LNCaP clone FGC (cell line): ENCODE results near the gene ZNFX1.

Experiments
- DNase-seq: peaks from one replicate; pipeline ENCODE4 v3.0.0-alpha.2; 2011; ENCODE audit warnings: low read depth
- H3K4me3 ChIP-seq: 2 replicates; pipeline ENCODE4 v1.5.1; 2011; ENCODE audit warnings: mild to moderate bottlenecking, low read depth, low read length, control low read depth
- CTCF ChIP-seq: IDR thresholded peaks from 2 replicates; pipeline ENCODE4 v1.5.1; 2012; ENCODE audit warnings: mild to moderate bottlenecking; ENCODE audit not compliant: control insufficient read depth, insufficient read depth; ENCODE audit errors: extremely low read depth

The ZNFX1 gene

GRCh38 chr20:49292010-49292409 lies 14.2 kb upstream of the ZNFX1 start:
- no peak for DNase-seq
- H3K4me3 ChIP-seq = no peak overlapping the region
- no peak for TF ChIP-seq CTCF

- TF ChIP-seq CTCF = no peak
- DNase-seq = no peak
- H3K4me3 ChIP-seq = no peak overlapping the region
Observed at GRCh38 chr20:49291200-49291599, 13.3 kb upstream of the ZNFX1 start.

GRCh38 chr20:49290608-49291191 lies 12.8 kb upstream of the ZNFX1 start:
- no peak overlapping the region for H3K4me3 ChIP-seq
- DNase-seq = no peak
- no peak for TF ChIP-seq CTCF

- H3K4me3 ChIP-seq = 0 out of 2 replicates have a peak overlapping the region, but pooled peaks have one; percentile 7
- peak; percentile 74 for DNase-seq
- TF ChIP-seq CTCF = no peak
Observed at GRCh38 chr20:49288784-49289696, 11.2 kb upstream of the ZNFX1 start.

GRCh38 chr20:49288250-49288751 lies 10.4 kb upstream of the ZNFX1 start:
- H3K4me3 ChIP-seq = no peak overlapping the region
- no peak for DNase-seq
- no peak for TF ChIP-seq CTCF

GRCh38 chr20:49287555-49288249 lies 9.8 kb upstream of the ZNFX1 start:
- TF ChIP-seq CTCF = no peak
- no peak for DNase-seq
- H3K4me3 ChIP-seq = no peak overlapping the region
